Mammary epithelial cell (primary cell): ENCODE results near the gene KMT2E.

Source experiments
- EZH2 ChIP-seq: IDR thresholded peaks from 2 replicates; pipeline ENCODE4 v1.6.1; 2012; ENCODE audit warnings: low read length, inconsistent platforms, borderline replicate concordance
- TF ChIP-seq, protein P1 (sequence below), 2 donors: IDR thresholded peaks in 1 of 2; conservative IDR thresholded peaks in 1 of 2; 2 replicates each; pipeline ENCODE4 v1.5.1; 2011 to 2012; ENCODE audit warnings: inconsistent platforms in 2 of 2, low read length in 2 of 2, mild to moderate bottlenecking in 2 of 2, control low read depth in 1 of 2, low read depth in 1 of 2; ENCODE audit not compliant: insufficient read depth in 1 of 2; ENCODE audit errors: extremely low read depth in 1 of 2

DNA sequence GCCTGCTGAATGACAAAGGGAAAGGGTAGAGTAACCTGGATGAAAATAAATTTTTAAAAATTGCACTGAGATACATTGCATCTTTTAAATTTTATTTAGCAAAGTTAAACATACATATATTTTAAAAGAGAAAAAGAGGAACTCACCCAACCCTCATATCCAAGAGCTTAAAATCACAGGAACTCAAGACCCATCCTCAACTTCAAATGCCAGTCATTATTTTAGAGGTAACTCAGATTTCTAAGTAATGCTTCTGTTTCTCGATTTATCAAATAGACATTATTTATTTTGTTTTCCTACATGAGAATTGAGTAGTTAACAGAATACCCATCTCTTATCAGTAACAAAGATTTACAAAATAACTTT is 32.4 kb upstream of the KMT2E start:
- no peak for TF ChIP-seq EZH2
- TF ChIP-seq, protein P1, sequence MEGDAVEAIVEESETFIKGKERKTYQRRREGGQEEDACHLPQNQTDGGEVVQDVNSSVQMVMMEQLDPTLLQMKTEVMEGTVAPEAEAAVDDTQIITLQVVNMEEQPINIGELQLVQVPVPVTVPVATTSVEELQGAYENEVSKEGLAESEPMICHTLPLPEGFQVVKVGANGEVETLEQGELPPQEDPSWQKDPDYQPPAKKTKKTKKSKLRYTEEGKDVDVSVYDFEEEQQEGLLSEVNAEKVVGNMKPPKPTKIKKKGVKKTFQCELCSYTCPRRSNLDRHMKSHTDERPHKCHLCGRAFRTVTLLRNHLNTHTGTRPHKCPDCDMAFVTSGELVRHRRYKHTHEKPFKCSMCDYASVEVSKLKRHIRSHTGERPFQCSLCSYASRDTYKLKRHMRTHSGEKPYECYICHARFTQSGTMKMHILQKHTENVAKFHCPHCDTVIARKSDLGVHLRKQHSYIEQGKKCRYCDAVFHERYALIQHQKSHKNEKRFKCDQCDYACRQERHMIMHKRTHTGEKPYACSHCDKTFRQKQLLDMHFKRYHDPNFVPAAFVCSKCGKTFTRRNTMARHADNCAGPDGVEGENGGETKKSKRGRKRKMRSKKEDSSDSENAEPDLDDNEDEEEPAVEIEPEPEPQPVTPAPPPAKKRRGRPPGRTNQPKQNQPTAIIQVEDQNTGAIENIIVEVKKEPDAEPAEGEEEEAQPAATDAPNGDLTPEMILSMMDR (conservative IDR thresholded peaks at IDR 0.05 in 1 of 2, IDR thresholded peaks at IDR 0.05 in 1 of 2; ENCODE audit: extremely low read depth in 1 of 2, insufficient read depth in 1 of 2, low read depth in 1 of 2, low read length in 2 of 2) = no peak
